ENCODE results near the gene TMTC1. TPM values are rescaled to one million over a fixed set of nuclear protein-coding genes. Genes with fewer than 3 reads are reported as not detected.
A peak's percentile ranks its signal among the peaks of the same experiment; 100 is the strongest.

TMTC1 gene
- total RNA-seq, 1 donor from 2014 or later = 35.3 TPM

DNA sequence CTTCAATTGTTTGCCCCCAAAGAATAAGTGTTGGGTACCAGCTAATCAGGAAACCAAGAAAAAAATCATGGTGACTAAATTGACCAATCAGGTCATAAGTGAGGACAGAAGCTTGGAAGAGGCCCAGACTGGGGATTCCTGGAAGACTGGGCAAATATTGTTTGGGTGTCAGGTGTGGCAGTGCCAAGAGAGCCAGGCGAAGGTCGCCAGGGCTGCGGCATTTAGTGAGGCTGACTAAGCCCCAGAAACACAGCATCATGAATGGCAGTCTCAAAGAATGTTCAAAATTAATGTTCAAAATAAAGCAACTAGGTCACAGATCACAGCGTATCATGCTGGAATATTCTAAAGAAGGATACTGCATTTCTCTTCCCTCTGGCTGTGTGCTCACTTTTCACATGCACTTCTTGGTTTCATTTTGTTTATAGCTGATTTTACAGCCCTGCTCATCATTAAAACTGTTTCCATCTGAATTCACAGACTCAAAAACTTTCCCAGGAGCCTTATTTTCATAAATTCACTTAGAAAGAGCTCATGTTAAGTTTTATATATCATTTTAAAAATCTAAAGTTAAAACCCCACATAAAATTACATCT is 201.0 kb downstream of the TMTC1 start:
- H3K27ac Mint-ChIP-seq (ENCODE audit: unreplicated experiment) = peak overlapping the region; percentile 17
- no peaks in the 10 kb centered on the region for H3K27me3 Mint-ChIP-seq (ENCODE audit: unreplicated experiment)
- no peak for DNase-seq (ENCODE audit: extremely low spot score, unreplicated experiment)
- H3K4me1 Mint-ChIP-seq (ENCODE audit: unreplicated experiment) = peaks cover 49% of the 10 kb centered on the region
- TF ChIP-seq, protein P1, sequence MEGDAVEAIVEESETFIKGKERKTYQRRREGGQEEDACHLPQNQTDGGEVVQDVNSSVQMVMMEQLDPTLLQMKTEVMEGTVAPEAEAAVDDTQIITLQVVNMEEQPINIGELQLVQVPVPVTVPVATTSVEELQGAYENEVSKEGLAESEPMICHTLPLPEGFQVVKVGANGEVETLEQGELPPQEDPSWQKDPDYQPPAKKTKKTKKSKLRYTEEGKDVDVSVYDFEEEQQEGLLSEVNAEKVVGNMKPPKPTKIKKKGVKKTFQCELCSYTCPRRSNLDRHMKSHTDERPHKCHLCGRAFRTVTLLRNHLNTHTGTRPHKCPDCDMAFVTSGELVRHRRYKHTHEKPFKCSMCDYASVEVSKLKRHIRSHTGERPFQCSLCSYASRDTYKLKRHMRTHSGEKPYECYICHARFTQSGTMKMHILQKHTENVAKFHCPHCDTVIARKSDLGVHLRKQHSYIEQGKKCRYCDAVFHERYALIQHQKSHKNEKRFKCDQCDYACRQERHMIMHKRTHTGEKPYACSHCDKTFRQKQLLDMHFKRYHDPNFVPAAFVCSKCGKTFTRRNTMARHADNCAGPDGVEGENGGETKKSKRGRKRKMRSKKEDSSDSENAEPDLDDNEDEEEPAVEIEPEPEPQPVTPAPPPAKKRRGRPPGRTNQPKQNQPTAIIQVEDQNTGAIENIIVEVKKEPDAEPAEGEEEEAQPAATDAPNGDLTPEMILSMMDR (IDR thresholded peaks at IDR 0.05) = no peak
- H3K9me3 Mint-ChIP-seq (ENCODE audit: unreplicated experiment) = no peaks in the 10 kb centered on the region
- peaks cover 1% of the 10 kb centered on the region for H3K36me3 Mint-ChIP-seq (ENCODE audit: unreplicated experiment)
- no peak overlapping the region for H3K4me3 Mint-ChIP-seq (ENCODE audit: unreplicated experiment)

- peak overlapping the region; percentile 58 for H3K27ac Mint-ChIP-seq (ENCODE audit: unreplicated experiment)
- H3K4me3 Mint-ChIP-seq (ENCODE audit: unreplicated experiment) = no peak overlapping the region
- TF ChIP-seq, protein P1 (IDR thresholded peaks at IDR 0.05) = no peak
- no peak for DNase-seq (ENCODE audit: extremely low spot score, unreplicated experiment)
- peaks cover 55% of the 10 kb centered on the region for H3K4me1 Mint-ChIP-seq (ENCODE audit: unreplicated experiment)
- peaks cover 1% of the 10 kb centered on the region for H3K36me3 Mint-ChIP-seq (ENCODE audit: unreplicated experiment)
- no peaks in the 10 kb centered on the region for H3K27me3 Mint-ChIP-seq (ENCODE audit: unreplicated experiment)
- H3K9me3 Mint-ChIP-seq (ENCODE audit: unreplicated experiment) = no peaks in the 10 kb centered on the region
Observed at GRCh38 chr12:29582146-29582545, 201.6 kb downstream of the TMTC1 start.

DNA sequence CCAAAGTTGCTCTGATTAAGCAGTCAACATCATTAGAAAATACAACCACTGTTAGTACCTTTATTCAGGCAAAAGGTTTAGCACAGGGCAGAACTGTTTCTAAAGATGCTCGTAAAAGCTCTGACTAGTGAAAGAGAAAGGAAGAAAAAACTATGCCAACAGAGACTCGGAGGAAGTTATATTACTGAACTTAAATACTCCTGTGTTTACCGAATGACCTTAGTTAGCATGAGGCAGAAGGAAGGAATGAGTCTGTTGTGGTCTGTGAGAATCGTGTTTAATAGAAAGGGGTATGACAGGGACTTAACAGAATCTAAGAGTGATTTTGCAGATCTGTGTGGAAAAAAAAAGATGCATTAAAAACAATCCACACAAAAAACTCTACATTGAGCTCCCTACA is 202.1 kb downstream of the TMTC1 start:
- peaks cover 57% of the 10 kb centered on the region for H3K4me1 Mint-ChIP-seq (ENCODE audit: unreplicated experiment)
- TF ChIP-seq, protein P1 (IDR thresholded peaks at IDR 0.05) = no peak
- no peaks in the 10 kb centered on the region for H3K36me3 Mint-ChIP-seq (ENCODE audit: unreplicated experiment)
- no peak for DNase-seq (ENCODE audit: extremely low spot score, unreplicated experiment)
- H3K27me3 Mint-ChIP-seq (ENCODE audit: unreplicated experiment) = no peaks in the 10 kb centered on the region
- H3K27ac Mint-ChIP-seq (ENCODE audit: unreplicated experiment) = peak overlapping the region; percentile 58
- no peaks in the 10 kb centered on the region for H3K9me3 Mint-ChIP-seq (ENCODE audit: unreplicated experiment)
- no peak overlapping the region for H3K4me3 Mint-ChIP-seq (ENCODE audit: unreplicated experiment)

DNA sequence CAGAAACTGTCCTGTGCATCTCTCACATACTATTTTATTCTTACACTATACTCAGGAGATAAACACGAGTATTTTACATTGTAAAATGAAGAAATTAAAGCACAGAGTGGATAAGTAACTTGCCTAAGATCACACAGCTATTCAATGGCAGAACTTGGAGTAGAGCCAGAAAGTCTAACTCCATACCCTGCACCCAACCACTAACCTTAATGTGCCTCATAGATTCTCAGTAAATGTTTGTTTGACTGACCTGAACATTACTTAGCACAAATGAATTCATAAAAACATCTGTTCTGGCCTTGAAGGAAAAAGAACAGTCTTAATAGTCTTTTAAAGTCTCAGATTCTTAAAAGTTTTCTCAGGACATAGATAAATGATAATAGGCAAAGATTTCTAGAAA is 202.8 kb downstream of the TMTC1 start:
- Mint-ChIP-seq H3K27me3 (ENCODE audit: unreplicated experiment) (no peaks in the 10 kb centered on the region), H3K36me3 (ENCODE audit: unreplicated experiment) (peaks cover 5% of the 10 kb centered on the region), H3K4me3 (ENCODE audit: unreplicated experiment) (no peak overlapping the region), H3K27ac (ENCODE audit: unreplicated experiment) (no peak overlapping the region), H3K4me1 (ENCODE audit: unreplicated experiment) (peaks cover 60% of the 10 kb centered on the region), H3K9me3 (ENCODE audit: unreplicated experiment) (no peaks in the 10 kb centered on the region)
- DNase-seq (ENCODE audit: extremely low spot score, unreplicated experiment) = no peak
- TF ChIP-seq, protein P1 (IDR thresholded peaks at IDR 0.05) = no peak

GRCh38 chr12:29578731-29579130 is 205.0 kb downstream of the TMTC1 start:
- Mint-ChIP-seq H3K9me3 (ENCODE audit: unreplicated experiment) (no peaks in the 10 kb centered on the region), H3K27me3 (ENCODE audit: unreplicated experiment) (no peaks in the 10 kb centered on the region), H3K27ac (ENCODE audit: unreplicated experiment) (peak overlapping the region; percentile 59), H3K36me3 (ENCODE audit: unreplicated experiment) (peaks cover 6% of the 10 kb centered on the region), H3K4me3 (ENCODE audit: unreplicated experiment) (no peak overlapping the region), H3K4me1 (ENCODE audit: unreplicated experiment) (peaks cover 60% of the 10 kb centered on the region)
- DNase-seq (ENCODE audit: extremely low spot score, unreplicated experiment) = no peak
- TF ChIP-seq, protein P1 (IDR thresholded peaks at IDR 0.05) = no peak

Data from osteocyte (in vitro differentiated cells).